ENCODE results near the gene EDN2. TPM values are rescaled to one million over a fixed set of nuclear protein-coding genes. Genes with fewer than 3 reads are reported as not detected.

The EDN2 gene
- total and polyA plus RNA-seq, 3 experiments from 2014 or later = not detected

DNA sequence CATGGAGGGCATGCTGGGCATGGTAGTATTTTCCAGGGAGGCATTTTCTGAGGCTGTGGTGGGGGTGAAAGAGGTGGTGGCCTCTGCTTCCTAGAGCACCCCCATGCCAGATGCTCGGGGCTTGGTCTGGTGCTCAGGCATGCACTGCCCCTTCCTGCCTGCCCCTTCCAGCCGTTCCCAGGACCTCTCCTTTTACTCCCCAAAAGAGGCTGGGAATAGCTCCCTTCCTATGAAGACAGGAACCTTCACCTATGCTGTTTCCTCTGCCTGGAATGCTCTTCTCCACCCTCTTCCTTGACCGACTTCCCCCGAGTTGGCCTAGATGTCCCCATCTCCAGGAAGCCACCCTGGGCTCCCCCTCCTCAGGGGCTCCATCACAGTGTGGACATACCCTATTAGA lies 9.1 kb downstream of the EDN2 start:
- no peak overlapping the region for H3K4me3 ChIP-seq (ENCODE audit: low read length)
- H3K27me3 Mint-ChIP-seq = peaks cover 0 to 1% of the 10 kb centered on the region in 2 donors
- no peaks in the 10 kb centered on the region for H3K9me3 Mint-ChIP-seq
- no peaks in the 10 kb centered on the region for H3K36me3 ChIP-seq (ENCODE audit: insufficient read depth, low read length)
- ChIA-PET POLR2A (no interaction called here), CTCF (no interaction called here)
- H3K4me1 ChIP-seq (ENCODE audit: insufficient read depth, low read length) = no peaks in the 10 kb centered on the region
- no peaks in the 10 kb centered on the region for H3K9me3 ChIP-seq (ENCODE audit: low read length)
- no peak overlapping the region for H3K27ac Mint-ChIP-seq
- H3K36me3 Mint-ChIP-seq = no peaks in the 10 kb centered on the region
- DNase-seq = peak in 1 of 5 donors; percentile 1
- no peak overlapping the region for H3K4me3 Mint-ChIP-seq
- no peaks in the 10 kb centered on the region for H3K4me1 Mint-ChIP-seq
- no peak overlapping the region for H3K27ac ChIP-seq (ENCODE audit: low read depth, low read length)
- H3K27me3 ChIP-seq (ENCODE audit: insufficient read depth, low read length, poor library complexity, severe bottlenecking) = no peaks in the 10 kb centered on the region

GRCh38 chr1:41474490-41475271 lies 9.8 kb downstream of the EDN2 start:
- no peaks in the 10 kb centered on the region for H3K4me1 ChIP-seq (ENCODE audit: insufficient read depth, low read length)
- no peak overlapping the region for H3K27ac ChIP-seq (ENCODE audit: low read depth, low read length)
- Mint-ChIP-seq H3K27ac (peak overlapping the region in 1 of 8 donors; percentile 84), H3K27me3 (no peaks in the 10 kb centered on the region), H3K36me3 (no peaks in the 10 kb centered on the region), H3K4me3 (no peak overlapping the region), H3K4me1 (no peaks in the 10 kb centered on the region), H3K9me3 (no peaks in the 10 kb centered on the region)
- H3K27me3 ChIP-seq (ENCODE audit: insufficient read depth, low read length, poor library complexity, severe bottlenecking) = no peaks in the 10 kb centered on the region
- H3K9me3 ChIP-seq (ENCODE audit: low read length) = no peaks in the 10 kb centered on the region
- DNase-seq = peak in 1 of 5 donors; percentile 19
- ChIA-PET CTCF (no interaction called here), POLR2A (no interaction called here)
- no peak overlapping the region for H3K4me3 ChIP-seq (ENCODE audit: low read length)
- no peaks in the 10 kb centered on the region for H3K36me3 ChIP-seq (ENCODE audit: insufficient read depth, low read length)

DNA sequence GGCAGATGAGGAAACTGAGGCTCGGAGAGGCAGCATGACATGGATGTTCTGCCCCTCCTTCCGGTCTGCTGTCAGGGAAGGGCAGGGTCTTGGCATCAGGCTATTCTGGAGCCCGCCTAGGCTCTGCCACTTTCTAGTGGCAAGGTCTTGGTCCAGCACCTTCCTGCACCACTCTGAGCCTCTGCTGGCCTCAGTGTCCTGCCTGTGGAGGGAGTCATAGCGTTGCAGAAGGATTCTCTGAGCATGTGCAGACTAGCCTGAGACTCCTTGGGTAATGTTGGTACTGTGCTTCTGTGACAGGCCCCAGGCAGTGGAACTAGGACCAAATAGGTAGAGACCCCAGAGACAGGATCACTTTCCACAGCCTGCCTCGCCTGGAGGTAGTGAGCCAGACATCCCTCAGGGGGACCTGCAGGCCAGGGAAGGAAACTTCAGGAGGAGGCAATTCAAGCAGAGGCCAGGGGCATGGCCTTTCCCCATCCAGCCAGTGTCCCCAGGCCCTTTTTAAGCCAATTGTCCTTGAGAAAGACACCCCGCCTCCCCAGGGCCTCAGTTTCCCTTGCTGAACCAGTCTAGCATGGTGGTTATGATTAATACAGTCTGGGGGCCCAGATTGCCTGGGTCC lies 10.6 kb downstream of the EDN2 start:
- Histone ChIP-seq H3K9me3 (ENCODE audit: low read length) (no peaks in the 10 kb centered on the region), H3K4me1 (ENCODE audit: insufficient read depth, low read length) (no peaks in the 10 kb centered on the region), H3K36me3 (ENCODE audit: insufficient read depth, low read length) (no peaks in the 10 kb centered on the region), H3K27me3 (ENCODE audit: insufficient read depth, low read length, poor library complexity, severe bottlenecking) (no peaks in the 10 kb centered on the region), H3K27ac (ENCODE audit: low read depth, low read length) (no peak overlapping the region), H3K4me3 (ENCODE audit: low read length) (no peak overlapping the region)
- H3K9me3 Mint-ChIP-seq = no peaks in the 10 kb centered on the region
- H3K27me3 Mint-ChIP-seq = no peaks in the 10 kb centered on the region
- no peaks in the 10 kb centered on the region for H3K4me1 Mint-ChIP-seq
- CTCF ChIA-PET = no interaction called here
- no peak overlapping the region for H3K4me3 Mint-ChIP-seq
- POLR2A ChIA-PET = no interaction called here
- H3K36me3 Mint-ChIP-seq = no peaks in the 10 kb centered on the region
- no peak overlapping the region for H3K27ac Mint-ChIP-seq
- DNase-seq = peak in 1 of 5 donors; percentile 32

DNA sequence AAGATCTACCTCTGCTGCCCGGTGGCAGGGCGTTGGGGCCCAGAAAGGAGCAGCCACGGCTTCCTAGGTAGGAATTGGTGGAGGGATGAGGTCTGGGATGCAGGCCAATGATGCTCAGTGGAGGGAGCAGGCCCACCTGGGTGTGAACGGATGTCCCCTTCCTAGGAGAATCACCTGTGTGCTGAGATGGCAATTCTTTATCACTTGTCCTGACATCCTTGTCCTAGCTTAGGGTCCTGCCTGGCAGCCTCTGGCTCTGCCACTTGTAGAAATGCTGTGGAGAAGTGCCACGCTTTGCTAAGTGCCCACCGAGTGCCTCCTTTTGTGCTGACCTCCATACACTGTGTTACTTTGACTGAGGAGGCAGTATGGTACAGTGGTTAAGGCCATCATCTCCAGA lies 12.8 kb downstream of the EDN2 start:
- Mint-ChIP-seq H3K36me3 (no peaks in the 10 kb centered on the region), H3K4me3 (no peak overlapping the region), H3K4me1 (no peaks in the 10 kb centered on the region), H3K27me3 (no peaks in the 10 kb centered on the region), H3K9me3 (no peaks in the 10 kb centered on the region), H3K27ac (no peak overlapping the region)
- POLR2A ChIA-PET = no interaction called here
- Histone ChIP-seq H3K27ac (ENCODE audit: low read depth, low read length) (no peak overlapping the region), H3K36me3 (ENCODE audit: insufficient read depth, low read length) (no peaks in the 10 kb centered on the region), H3K4me1 (ENCODE audit: insufficient read depth, low read length) (no peaks in the 10 kb centered on the region), H3K4me3 (ENCODE audit: low read length) (no peak overlapping the region), H3K27me3 (ENCODE audit: insufficient read depth, low read length, poor library complexity, severe bottlenecking) (no peaks in the 10 kb centered on the region), H3K9me3 (ENCODE audit: low read length) (no peaks in the 10 kb centered on the region)
- CTCF ChIA-PET = no interaction called here
- peak in 1 of 5 donors; percentile 10 for DNase-seq

GRCh38 chr1:41469706-41470105 lies 14.8 kb downstream of the EDN2 start:
- Histone ChIP-seq H3K27me3 (ENCODE audit: insufficient read depth, low read length, poor library complexity, severe bottlenecking) (no peaks in the 10 kb centered on the region), H3K36me3 (ENCODE audit: insufficient read depth, low read length) (no peaks in the 10 kb centered on the region), H3K4me3 (ENCODE audit: low read length) (no peak overlapping the region), H3K9me3 (ENCODE audit: low read length) (no peaks in the 10 kb centered on the region), H3K4me1 (ENCODE audit: insufficient read depth, low read length) (no peaks in the 10 kb centered on the region), H3K27ac (ENCODE audit: low read depth, low read length) (no peak overlapping the region)
- Mint-ChIP-seq H3K4me3 (no peak overlapping the region), H3K4me1 (no peaks in the 10 kb centered on the region), H3K27me3 (peaks cover 0 to 6% of the 10 kb centered on the region in 2 donors), H3K27ac (no peak overlapping the region), H3K36me3 (no peaks in the 10 kb centered on the region), H3K9me3 (no peaks in the 10 kb centered on the region)
- CTCF ChIA-PET = no interaction called here
- POLR2A ChIA-PET = no interaction called here
- no peak for DNase-seq

GRCh38 chr1:41468122-41468762 lies 16.2 kb downstream of the EDN2 start:
- Histone ChIP-seq H3K27ac (ENCODE audit: low read depth, low read length) (no peak overlapping the region), H3K27me3 (ENCODE audit: insufficient read depth, low read length, poor library complexity, severe bottlenecking) (no peaks in the 10 kb centered on the region), H3K36me3 (ENCODE audit: insufficient read depth, low read length) (no peaks in the 10 kb centered on the region), H3K9me3 (ENCODE audit: low read length) (no peaks in the 10 kb centered on the region), H3K4me1 (ENCODE audit: insufficient read depth, low read length) (no peaks in the 10 kb centered on the region), H3K4me3 (ENCODE audit: low read length) (no peak overlapping the region)
- H3K4me3 Mint-ChIP-seq = no peak overlapping the region
- CTCF ChIA-PET = no interaction called here
- peak in 1 of 5 donors; percentile 38 for DNase-seq
- H3K27ac Mint-ChIP-seq = peak overlapping the region in 1 of 8 donors; percentile 82
- H3K27me3 Mint-ChIP-seq = peaks cover 2 to 6% of the 10 kb centered on the region in 2 donors
- H3K36me3 Mint-ChIP-seq = no peaks in the 10 kb centered on the region
- POLR2A ChIA-PET = no interaction called here
- H3K4me1 Mint-ChIP-seq = no peaks in the 10 kb centered on the region
- H3K9me3 Mint-ChIP-seq = no peaks in the 10 kb centered on the region

DNA sequence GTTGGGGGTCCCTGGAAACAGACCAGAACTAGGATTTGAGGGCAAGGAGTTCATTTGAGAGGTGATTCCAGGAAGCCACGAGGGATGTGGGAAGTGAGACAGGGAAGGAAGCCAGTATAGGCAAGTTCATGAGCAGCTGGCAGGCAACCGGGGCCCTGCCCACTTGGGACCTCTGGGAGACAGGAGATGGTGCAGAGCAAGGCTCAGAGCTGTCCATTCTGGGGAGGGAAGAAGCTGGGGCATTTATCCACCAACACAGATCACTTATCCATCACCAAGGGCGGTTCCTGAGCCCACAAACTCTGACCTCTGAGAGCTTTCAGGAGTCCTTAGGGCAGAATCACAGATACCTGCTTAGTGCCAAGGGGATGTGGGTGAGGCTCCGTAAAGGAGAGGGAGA lies 16.8 kb downstream of the EDN2 start:
- Histone ChIP-seq H3K27me3 (ENCODE audit: insufficient read depth, low read length, poor library complexity, severe bottlenecking) (no peaks in the 10 kb centered on the region), H3K9me3 (ENCODE audit: low read length) (no peaks in the 10 kb centered on the region), H3K4me1 (ENCODE audit: insufficient read depth, low read length) (no peaks in the 10 kb centered on the region), H3K4me3 (ENCODE audit: low read length) (no peak overlapping the region), H3K36me3 (ENCODE audit: insufficient read depth, low read length) (no peaks in the 10 kb centered on the region), H3K27ac (ENCODE audit: low read depth, low read length) (no peak overlapping the region)
- ChIA-PET CTCF (no interaction called here), POLR2A (no interaction called here)
- Mint-ChIP-seq H3K9me3 (no peaks in the 10 kb centered on the region), H3K27me3 (peaks cover 2 to 6% of the 10 kb centered on the region in 2 donors), H3K4me3 (no peak overlapping the region), H3K27ac (peak overlapping the region in 1 of 8 donors; percentile 58), H3K4me1 (no peaks in the 10 kb centered on the region), H3K36me3 (no peaks in the 10 kb centered on the region)
- DNase-seq = peak in 1 of 5 donors; percentile 24

- Histone ChIP-seq H3K36me3 (ENCODE audit: insufficient read depth, low read length) (no peaks in the 10 kb centered on the region), H3K4me3 (ENCODE audit: low read length) (no peak overlapping the region), H3K4me1 (ENCODE audit: insufficient read depth, low read length) (no peaks in the 10 kb centered on the region), H3K27ac (ENCODE audit: low read depth, low read length) (no peak overlapping the region), H3K27me3 (ENCODE audit: insufficient read depth, low read length, poor library complexity, severe bottlenecking) (no peaks in the 10 kb centered on the region), H3K9me3 (ENCODE audit: low read length) (no peaks in the 10 kb centered on the region)
- Mint-ChIP-seq H3K27ac (no peak overlapping the region), H3K9me3 (no peaks in the 10 kb centered on the region), H3K4me3 (no peak overlapping the region), H3K4me1 (no peaks in the 10 kb centered on the region), H3K36me3 (no peaks in the 10 kb centered on the region), H3K27me3 (peaks cover 2 to 6% of the 10 kb centered on the region in 2 donors)
- CTCF ChIA-PET = no interaction called here
- DNase-seq = peak in 1 of 5 donors; percentile 28
- POLR2A ChIA-PET = no interaction called here
Measured at GRCh38 chr1:41466146-41466545, 18.3 kb downstream of the EDN2 start.

Measured in CD8-positive, alpha-beta memory T cell (primary cell).